Stimulated activated CD4-positive, alpha-beta T cell treated with anti-CD3 and anti-CD28 coated beads, Interleukin-4, amount 100 ng/mL, for 24 hours (primary cell): ENCODE measurements around the gene C5orf46.
"Not testable (repeated sequence)": the region's sequence is repeated elsewhere in the genome, so short reads cannot be mapped to it uniquely, and the experiment has no call there.

ENCODE experiments used
- DNase-seq: peaks from one replicate; pipeline ENCODE4 v3.0.0-alpha.2; 2020

C5orf46 gene

DNA sequence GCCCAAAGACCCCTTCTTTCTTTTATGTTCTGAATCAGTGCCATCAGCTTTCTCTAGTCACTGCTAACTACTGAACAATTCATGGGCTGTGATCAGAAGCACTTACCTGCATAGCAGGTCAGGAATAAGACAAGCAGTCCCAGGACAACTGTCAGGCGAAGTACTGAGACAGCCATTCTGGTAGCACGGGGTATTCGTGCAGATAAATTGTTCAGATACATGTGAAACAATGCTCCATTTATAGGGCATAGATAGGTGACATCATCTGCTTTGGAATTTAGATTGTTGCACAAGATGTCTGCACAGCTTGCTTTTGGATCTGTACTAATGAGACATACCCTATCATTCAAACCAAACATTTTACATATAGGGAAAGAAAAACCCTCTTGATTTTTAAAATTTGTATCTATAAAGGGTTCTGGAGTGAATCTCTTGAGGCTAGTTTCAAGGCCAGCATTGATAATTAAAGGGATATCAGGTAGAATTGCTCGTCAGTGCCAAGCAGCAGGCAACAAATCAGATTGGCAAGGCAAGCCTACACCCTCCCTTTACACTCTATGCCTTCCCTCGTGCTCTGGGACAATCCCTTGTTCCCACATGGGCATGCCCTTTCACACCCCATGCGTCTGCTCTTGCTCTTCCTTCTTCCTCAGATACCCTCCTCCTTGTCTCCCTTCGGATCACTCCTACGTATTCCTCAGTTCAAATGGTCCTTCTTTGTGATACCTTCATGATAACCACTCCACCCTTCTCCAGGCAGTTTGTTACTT is at the start of gene C5orf46:
C5orf46 (minus strand) TSS at position 213 of the 770 bp plus-strand sequence; CDS start at position 176, 37 bp downstream.
- DNase-seq = no peak

DNA sequence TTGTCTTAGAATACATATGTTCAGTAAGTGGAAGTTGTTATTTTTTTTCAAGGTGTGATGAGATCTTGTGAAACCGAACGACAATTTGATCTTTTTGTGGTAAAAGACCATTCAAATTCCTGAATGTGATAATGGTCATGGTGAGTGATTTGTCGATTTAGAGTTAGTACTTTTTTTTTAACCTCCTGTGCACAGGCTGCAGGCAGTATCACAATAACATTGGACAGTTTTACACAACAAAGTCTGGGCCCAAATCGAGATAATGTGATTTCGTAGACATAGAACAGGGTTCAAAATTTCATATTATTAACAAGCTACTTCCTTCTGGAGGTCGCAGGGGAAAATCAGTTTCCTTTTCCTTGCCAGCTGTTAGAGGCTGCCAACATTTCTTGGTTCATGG is 48.6 kb upstream of the C5orf46 start:
- DNase-seq = no peak

DNA sequence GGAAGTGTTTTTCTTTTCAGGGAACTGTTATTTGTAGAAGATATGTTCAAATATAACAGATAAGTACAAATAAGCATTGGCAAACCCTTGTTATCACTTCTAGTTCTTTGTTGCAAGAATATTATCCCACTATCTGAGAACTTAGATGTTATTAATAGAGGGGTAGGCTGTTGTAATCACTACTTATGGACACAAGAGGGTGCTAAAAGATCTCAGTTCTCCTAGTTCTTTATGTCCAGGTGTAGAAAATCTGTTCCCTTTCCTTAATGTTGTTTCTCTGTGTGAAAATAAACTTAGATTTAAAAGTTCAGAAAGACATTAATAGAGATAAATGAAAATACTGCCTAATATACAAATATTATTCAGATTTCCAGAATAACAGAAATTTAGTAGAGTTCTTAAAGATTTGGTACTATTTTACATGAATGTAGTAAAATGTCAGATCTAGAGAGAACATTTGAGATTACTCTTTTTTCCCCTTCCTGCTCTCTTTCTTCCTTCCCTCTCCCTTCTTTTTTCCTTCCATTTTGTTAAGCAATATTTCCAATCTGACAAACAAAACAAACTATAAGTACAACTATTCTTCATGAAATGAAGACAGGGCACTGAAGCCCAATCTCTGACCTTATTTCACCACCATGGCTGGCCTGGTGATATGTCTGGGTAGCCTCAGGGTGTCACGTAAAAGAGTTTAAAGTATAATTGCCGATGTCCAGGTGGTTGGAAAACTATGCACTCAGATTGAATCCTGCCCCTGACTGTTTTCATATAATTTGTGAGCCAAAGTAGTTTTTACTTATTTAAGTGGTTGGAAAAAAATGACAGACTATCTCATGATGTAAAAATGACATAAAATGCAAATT is 43.6 kb upstream of the C5orf46 start:
- no peak for DNase-seq

DNA sequence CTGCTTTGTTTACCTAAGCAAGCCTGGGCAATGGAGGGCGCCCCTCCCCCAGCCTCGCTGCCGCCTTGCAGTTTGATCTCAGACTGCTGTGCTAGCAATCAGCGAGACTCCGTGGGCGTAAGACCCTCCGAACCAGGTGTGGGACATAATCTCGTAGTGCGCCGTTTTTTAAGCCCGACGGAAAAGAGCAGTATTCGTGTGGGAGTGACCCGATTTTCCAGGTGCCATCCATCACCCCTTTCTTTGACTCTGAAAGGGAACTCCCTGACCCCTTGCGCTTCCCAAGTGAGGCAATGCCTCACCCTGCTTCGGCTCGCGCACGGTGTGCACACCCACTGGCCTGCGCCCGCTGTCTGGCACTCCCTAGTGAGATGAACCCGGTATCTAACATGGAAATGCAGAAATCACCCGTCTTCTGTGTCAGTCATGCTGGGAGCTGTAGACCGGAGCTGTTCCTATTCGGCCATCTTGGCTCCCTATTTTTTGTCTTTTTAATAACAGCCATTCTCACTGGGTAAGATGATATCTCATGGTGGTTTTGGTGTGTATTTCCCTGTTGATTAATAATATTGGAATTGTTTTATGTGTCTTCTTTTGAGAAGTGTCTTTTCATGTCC is 40.4 kb upstream of the C5orf46 start:
- not testable (repeated sequence) for DNase-seq

DNA sequence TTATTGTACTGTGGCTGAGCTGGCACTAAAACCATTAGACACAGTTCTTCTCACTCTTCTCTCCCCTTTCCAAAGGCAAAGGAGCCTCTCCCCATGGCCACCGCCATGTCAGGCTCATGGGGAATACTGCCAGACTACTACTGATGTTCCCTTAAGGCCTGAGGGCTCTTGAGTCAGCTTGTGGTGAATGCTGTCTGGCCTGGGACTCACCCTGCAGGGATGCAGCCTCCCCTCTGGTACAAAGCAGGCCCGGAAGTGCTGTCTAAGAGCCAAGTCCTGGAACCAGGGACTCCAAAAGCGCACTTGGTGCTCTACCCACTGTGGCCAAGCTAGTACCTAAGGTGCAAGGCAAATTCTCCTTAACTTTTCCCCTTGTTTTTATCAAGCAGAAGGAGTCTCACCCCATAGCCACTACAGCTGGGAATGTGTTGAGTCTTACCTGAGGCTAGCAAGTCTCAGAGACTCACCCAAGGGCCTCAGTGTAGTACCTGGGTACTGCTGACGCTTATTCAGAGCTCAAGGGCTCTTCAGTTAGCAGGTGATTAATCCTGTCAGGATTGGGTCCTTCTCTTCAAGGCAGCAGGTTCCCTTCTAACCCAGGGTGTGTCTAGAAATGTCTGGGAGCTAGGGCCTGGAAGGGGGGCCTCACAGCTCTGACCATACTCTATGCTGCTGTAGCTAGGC is 33.2 kb upstream of the C5orf46 start:
- no peak for DNase-seq

DNA sequence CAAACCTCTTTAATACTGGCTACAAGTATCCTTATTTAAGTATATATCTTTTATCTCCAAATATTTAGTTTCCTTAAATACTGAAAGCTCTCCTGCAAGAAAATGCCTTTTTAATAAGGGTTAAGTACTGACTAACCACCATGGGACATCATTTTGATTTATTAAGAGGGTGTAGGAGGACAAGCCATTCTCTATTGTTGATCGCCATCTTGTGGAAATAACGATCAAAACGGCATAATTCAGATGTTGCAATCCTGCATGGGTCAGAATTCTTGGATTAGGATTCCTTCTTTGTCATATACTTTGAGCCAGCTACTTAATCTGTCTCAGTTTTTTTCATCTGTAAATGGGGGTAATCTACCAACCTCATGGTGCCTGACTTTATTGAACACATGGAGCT is 28.7 kb upstream of the C5orf46 start:
- DNase-seq = no peak

DNA sequence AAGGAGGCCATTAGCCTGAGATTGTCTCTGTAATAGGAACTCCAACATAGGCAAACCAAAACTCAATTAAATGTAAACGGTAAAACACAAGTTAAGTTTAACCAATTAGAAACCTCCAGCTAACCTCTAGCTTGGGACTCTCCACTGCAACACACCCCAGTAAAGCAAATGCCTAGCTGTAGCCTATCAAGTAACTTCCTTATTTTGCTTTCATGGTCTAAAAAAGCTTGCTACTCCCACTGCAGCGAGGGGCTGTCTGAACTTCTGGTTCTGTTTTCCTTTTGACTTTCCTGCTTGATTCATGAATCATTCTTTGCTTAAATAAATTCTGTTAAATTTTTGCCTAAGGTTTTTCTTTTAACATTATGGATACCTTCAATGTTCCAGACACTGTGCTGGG is 24.4 kb upstream of the C5orf46 start:
- no peak for DNase-seq

DNA sequence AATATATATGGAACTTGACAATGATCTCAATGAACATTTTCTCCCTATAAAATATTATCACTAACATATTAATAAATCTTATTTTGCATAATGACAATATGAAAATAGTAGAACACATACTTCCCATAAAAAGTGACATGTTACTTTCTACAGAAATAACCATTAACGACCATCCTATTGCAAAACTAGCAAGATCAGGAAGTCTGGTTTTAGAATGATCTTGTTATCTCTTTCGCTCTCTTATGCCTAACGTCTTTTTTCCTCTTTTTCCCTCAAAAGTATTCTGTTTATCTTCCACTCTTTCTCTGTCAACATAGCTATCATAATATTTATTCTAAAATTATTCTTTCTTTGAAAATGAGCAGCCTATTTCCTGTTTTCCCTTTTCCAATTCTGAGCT is 21.6 kb upstream of the C5orf46 start:
- DNase-seq = no peak

DNA sequence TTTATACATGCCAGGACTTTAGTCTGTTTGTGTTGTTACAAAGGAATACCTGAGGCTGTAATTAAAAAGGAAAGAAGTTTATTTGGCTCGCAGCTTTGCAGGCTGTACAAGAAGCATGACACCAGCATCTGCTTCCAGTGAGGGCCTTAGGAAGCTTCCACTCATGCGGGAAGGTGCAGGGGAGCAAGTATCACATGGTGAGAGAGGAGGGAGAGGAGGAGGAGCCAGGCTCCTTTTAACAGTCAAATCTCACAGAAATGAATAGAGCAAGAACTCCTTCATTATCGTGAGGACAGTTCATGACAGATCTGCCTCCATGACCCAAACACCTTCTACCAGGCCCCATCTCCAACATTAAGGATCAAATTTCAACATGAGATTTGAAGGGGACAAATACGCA is 18.7 kb upstream of the C5orf46 start:
- no peak for DNase-seq

DNA sequence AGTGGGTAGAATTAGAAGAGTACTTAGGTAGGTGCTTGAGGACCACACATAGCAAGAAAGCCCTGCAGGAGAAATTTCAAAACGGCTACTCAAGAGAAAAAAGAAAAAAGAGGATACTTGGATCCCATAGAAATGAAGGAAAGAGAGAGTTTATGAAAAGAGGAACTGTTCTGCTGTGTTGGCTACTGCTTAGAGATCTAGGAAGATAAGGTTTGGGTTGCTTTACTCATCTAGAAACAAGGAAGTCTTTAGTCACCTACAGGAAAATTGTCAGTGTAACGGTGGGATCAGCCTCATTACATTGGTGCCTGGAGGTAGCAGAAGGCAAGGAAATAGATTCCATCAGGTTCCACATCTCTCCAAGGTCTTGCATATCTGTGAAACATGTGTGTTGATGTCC is 14.8 kb upstream of the C5orf46 start:
- no peak for DNase-seq

DNA sequence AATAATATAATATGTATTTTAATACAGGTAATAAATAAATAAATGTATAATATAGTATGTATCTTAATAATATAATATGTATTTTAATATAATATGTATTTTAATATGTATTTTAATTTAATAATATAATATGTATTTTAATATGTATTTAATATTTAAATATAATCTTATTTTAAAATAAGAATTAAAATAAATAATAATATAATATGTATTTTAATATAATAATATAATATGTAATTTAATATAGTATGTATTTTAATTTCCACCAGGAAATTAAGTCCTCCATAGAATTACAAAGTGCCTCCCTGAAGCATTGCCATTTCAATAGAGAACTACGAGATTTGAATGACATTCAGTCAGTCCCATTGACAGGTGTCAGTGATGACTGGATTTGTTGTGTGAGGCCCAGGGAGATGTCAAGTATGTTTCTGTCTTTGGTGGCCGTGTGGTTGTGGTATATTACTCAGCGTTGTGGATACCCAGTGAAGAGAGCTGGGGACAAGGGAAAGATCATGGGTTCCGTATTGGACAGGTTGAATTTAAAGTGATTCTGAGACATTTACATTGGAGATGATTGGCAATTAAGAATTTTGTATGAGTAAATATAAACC is 14.2 kb upstream of the C5orf46 start:
- no peak for DNase-seq

DNA sequence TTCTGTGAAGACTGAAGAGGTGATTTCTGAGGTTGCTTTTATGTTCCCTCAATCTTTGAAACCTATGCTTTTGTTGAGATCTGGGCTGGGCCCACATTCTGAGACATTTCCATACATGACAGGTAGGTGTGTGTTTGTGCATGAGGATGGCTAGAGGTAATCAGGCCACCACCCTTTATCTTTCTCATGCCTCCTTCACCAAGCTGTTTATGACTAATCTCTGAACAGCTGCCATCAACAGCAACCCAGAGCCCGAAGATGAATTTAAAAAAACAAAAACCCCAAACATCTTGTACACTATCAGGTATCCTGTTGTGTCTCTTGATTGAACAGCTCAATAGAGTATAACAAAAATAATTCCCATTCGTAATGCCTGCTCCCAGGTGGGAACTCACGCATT is 12.6 kb upstream of the C5orf46 start:
- DNase-seq = no peak

DNA sequence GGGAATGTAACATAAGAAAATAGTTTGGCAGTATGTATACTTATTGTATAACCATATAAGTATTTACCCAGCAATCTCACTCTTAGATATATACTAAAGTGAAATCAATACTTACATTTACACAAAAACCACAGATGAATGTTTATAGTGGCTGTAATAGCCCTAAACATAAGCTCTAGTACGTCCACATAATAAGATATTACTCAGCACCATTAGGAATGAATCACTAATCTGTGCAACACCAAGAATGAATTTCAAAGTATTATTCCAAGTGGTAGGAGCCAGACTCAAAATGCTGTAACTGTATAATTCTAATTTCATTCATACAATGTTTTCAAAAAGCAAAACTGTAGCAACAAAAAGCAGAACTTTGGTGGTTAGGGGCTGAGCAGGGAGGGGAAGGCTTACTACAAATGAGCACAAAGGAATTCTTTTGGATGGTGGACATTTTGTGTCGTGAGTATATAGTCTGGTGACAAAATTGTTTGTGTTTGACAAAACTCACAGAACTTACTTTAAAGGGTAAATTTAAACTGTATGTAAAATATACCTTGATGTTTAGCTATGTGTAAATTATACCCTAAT is 11.9 kb upstream of the C5orf46 start:
- no peak for DNase-seq

DNA sequence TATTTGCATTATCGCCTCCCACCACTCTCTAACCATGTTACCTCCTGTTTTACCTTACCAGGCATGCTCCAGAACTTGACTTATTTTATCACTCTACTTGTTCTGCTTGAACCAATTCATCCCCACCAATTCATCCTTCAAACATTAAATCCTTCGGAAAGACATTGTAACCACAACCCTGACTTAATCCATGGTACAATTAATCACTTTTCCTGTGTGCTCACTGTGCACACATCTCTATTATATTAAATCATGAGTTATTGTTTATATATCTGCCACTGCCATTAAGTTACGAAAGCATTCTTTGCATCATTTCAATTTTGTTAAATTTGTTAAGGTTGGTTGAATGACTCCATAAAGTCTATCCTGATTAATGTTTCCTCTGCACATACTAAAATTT is 7.4 kb upstream of the C5orf46 start:
- no peak for DNase-seq

DNA sequence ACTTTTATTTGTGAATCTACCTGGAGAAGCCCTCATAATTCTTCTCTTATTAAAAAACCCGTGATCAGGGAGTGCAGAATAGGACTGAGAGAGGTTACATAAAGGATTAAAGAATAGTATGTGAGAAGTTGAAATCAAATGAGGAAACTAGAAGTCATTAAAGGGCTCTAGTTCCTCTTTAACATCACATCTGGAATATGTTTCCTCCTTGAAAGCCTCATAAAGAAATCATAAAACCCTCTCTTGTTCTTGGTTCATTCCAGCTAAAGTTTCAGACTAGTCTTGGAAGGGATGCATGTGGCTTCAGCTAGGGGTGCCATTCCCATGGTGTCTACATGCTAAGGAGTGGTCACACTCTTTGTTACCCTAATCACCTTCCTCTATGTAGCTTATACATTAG is 5.7 kb upstream of the C5orf46 start:
- no peak for DNase-seq

DNA sequence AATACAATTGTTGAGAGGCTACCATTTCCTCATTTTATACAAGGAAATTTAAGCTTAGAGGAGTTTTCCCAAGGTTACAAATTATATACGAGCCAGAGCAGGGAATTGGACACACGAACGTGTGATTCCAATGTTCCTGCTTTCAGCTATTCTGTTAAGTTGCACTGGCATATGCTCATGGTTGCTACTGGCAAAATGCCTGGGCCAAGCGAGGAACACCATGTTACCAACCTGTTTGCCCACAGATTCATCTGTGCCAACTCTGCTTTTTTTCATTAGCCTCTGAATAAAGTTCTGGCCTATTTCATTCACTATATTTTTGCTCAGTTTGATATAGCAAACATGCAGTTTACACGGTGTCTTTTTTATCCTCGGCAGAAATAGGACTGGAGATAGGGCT is 5.1 kb upstream of the C5orf46 start:
- DNase-seq = no peak

DNA sequence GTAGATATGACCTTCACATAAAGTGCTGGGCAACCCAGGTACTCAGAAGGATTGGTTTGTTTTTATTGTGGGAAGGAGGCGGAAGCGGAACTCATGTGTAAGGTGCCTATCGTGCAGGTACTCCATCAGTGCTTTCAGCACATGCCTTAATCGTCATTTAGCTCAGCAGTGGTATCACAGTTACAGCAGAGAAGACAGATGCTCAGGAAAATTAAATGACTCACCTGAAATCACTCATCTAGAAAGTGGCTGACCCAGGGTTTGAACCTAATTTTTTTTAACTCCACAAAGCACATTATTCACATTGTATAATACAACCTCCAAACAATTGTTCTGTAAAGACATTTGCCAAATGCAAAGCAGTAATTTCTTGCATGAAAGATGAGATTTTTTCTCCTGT is 2.2 kb downstream of the C5orf46 start:
- DNase-seq = no peak

DNA sequence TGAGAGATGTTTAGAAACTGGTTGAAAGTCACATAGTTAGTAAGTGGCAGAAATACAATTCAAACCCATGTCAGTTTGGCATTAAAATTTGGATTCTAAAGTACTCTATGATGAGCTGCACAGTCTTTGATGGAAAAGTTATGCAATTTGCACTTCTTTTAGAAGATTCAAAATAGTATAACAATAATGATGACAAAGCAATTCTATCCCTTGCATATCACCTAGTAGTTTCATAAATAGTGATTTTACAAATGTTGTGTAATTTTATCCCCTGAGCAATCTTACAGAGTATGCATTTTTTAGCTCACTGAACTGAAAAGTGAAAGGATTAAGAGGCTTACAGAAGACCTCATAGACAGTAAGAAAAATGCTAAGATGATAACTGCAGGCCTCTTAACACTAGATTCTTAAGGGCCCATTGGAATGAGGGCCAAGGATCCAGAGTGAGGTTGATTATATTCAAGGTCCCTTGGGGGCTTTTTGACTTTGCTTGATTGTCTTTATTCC is 3.7 kb downstream of the C5orf46 start:
- no peak for DNase-seq

DNA sequence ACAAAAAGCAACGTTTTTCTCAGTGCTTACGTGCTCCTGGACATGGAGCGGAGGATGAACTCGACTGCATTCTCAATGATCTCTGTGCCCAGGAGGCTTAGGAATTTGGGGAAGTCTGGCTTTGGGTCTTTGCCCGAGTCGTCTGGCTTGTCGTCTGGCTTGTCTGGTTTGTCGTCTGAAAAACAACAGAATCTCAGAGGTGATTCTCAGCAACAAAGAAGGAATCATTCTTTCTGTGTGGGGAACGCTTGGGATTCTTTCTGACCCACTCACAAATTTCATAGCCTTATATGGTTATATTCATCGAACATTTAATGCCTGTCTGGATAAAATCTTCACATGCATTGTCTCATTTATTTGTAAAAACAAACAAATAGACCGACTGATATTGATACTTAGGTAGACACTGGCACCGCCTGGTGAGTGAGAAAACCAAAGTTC is 4.7 kb downstream of the C5orf46 start:
- DNase-seq = no peak

DNA sequence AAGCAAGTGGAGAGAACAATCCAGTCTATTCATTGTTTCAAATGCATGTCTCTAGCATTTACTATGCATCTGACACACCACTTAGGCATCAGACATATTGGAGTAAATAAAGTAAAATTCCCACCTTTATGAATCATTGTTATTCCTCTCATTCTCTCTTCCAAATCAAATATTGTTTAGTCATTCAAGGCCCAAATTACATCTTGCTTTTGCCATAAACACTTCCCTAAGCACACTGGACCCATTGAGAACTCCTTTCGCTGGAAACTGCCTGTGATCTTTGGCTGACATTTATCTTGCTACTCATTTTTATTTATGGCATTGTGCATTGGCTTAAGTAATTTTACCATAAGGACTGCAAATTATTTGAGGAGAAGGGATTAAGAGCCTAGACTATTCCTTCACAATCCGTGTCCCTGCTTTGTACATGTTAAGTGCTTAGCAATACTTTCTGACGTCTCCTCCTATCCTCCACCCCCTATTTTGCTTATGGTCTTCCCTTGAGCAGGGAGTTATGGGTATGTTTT is 7.4 kb downstream of the C5orf46 start:
- DNase-seq = no peak

DNA sequence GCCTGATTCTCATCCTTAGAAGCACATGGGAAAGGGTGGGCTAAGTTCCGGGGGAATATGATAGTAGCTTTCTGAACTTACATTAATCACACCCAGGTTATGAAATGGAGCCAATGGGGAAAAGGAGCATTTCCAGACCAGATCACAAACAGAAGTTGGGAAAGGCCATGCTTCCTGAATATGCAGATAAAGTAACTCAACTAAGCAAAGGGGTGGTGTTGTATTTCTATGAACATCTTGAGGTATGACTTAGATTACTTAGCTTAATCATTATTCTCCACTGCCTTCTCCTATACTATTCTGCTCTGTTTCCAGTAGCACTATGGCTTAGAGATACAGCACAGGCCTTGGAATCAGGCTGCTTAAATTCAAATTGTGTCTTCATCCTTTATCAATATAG is 10.5 kb downstream of the C5orf46 start:
- DNase-seq = no peak

DNA sequence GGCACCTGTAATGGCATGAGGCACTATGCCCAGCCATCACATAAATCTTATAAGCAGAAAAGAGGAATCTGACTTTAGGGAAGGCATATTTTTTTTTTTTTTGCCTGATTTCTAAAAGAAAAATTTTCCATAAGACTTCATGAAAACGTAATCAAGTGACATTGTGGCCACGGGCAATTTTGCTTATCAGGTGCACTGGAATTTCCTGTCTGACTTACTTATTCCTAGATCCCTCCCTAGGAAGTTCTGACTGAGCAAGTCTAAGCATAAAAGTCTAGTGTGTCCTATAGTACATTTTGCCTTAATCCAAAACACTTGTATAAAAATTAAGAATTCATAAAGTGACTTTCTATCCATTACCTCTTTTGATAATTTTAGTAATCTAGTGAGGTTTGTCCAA is 12.5 kb downstream of the C5orf46 start:
- no peak for DNase-seq
